HG03066 (cell line): ENCODE data around the gene SUPT6H.
"Not testable (repeated sequence)": the region's sequence is repeated elsewhere in the genome, so short reads cannot be mapped to it uniquely, and the experiment has no call there.

Experiments
- ATAC-seq: cut with Tn5 transposase; IDR thresholded peaks from one replicate; pipeline ENCODE4 v1.9.1; 2021; ENCODE audit warnings: low read depth; ENCODE audit not compliant: unreplicated experiment

Gene SUPT6H

GRCh38 chr17:28646039-28646754 is 15.8 kb upstream of the SUPT6H start:
- ATAC-seq, result no peak

- ATAC-seq, result no peak
These were observed 13.3 kb upstream of the SUPT6H start for GRCh38 chr17:28648698-28649097.

- no peak for ATAC-seq
These were observed 6.8 kb upstream of the SUPT6H start for GRCh38 chr17:28655160-28655559.

DNA sequence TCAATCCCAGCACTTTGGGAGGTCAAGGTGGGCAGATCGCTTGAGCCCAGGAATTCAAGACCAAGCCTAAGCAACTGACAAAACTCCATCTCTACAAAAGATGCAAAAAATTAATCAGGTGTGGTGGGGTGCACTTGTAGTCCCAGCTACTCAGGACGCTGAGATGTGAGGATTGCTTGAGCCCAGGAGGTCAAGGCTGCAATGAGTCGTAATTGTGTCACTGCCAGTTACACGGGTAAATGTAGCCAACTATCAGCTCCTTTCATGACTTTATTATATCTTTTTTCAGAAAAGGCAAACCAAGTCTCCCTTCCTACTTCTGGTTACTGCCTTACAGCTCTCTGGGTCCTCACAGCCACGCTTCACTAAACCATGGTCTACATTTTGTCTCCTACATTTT is 4.2 kb upstream of the SUPT6H start:
- no peak for ATAC-seq

DNA sequence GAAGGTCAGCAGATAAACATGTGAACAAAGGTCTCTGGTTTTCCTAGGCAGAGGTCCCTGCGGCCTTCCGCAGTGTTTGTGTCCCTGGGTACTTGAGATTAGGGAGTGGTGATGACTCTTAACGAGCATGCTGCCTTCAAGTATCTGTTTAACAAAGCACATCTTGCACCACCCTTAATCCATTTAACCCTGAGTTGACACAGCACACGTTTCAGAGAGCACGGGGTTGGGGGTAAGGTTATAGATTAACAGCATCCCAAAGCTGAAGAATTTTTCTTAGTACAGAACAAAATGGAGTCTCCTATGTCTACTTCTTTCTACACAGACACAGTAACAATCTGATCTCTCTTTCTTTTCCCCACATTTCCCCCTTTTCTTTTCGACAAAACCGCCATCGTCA is 3.7 kb upstream of the SUPT6H start:
- not testable (repeated sequence) for ATAC-seq

GRCh38 chr17:28658766-28659496 is 3.1 kb upstream of the SUPT6H start:
- ATAC-seq, result not testable (repeated sequence)

GRCh38 chr17:28659497-28659881 is 2.5 kb upstream of the SUPT6H start:
- not testable (repeated sequence) for ATAC-seq

DNA sequence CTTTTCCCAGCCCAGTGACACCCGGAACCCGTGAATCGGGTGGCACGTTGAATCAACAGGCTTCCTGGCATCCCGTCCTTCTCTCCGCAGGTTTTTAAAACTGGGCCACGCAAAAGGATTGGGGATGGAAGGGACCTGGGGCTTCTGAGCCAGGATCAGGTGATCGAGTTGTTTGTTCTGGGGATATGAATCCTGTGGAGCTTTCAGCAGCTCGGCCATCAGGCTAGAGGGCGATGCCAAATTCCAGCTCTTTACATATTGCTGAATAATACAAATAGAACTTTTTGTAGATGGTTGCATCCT is 473 bp downstream of the SUPT6H start:
- no peak for ATAC-seq

DNA sequence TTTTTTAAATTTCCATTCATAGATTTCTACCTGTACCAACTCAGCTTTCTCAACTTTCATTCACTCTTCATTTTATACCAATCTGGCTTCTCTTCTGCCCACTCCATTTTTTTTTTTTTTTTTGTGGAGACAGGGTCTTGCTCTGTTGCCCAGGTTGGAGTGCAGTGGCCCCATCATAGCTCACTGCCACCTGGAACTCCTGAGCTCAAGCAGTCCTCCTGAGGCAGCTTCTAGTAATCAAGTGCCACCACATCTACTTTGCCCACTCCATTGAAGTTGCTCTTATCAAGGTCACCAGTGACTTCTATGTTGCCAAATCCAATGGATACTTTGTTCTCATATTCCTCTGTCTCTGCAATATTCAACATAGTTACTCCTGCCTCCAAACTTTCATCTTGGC is 1.7 kb downstream of the SUPT6H start:
- no peak for ATAC-seq

- no peak for ATAC-seq
These were observed 4.0 kb downstream of the SUPT6H start for GRCh38 chr17:28665994-28666393.

- ATAC-seq, result no peak
These were observed 5.9 kb downstream of the SUPT6H start for GRCh38 chr17:28667870-28668269.

DNA sequence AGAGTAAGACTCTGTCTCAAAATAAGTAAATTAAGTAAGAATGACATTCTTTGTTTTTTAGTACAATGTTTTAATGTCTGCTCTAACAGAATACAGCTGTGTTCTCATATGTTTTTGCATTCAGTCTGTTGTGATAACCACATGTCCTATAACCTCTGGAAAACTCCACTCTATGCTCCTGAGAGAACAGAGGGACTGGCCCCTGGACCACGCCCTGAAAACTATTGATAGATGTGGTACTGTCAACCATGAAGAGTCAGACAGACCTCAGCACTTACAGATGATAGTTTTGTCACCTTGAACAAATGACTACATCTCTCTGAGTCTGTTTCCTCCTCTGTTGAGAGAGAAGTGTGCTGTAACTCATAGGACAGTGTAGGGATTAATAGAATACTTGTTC is 7.9 kb downstream of the SUPT6H start:
- ATAC-seq, result no peak

DNA sequence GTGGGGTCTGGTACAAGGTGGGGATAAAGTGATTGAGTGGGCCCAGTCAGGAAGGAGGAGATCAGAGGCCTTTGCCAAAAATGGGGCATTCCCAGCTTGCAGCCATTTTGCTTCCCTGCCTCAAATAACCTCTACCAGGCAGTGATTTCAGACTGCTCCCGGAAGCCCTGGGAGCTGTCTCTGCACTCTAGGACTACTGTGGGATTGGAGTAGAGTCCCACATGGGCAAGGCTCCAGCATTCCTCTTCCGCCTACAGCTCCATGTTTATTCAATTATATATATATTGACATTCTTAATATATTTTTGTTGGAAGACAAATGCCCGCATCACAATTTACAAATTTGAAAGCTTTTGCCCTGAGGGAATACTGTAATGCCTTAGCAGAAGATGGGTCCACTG is 13.5 kb downstream of the SUPT6H start:
- no peak for ATAC-seq

DNA sequence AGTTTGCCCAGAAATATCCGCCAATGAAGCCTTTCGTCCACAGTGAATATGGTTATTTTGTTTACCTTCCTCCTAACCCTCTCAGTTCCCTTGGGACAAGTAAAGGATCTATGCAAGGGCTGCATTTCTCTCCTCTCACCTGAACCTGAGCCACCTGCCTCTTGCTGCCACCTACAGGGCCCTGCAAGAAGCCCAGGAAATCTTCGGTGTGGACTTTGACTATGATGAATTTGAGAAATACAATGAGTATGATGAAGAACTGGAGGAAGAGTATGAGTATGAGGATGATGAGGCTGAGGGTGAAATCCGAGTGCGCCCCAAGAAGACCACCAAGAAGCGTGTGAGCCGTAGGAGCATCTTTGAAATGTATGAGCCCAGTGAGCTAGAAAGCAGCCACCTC is 14.0 kb downstream of the SUPT6H start:
- ATAC-seq, result no peak

GRCh38 chr17:28682655-28683054 is 20.6 kb downstream of the SUPT6H start:
- ATAC-seq, result no peak

DNA sequence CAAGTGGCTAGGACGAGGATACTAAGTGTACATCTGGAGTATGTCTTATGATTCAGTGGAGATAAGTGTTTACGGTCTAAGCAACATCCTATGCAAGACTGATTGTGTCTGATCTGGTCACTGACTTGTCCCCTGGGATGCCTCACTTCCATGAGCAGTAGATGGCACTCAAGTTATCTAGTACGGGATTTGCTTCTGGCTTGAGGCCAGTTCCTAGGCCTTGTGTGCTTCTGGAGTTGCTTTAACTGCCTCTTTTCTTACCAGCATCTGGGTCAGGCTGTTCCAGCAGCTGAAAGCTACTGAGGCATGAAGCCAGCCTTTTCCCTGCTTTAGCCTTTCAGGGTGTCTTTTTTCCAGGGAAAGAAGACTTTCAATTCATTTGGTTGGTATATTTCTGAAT is 23.0 kb downstream of the SUPT6H start:
- ATAC-seq, result no peak

DNA sequence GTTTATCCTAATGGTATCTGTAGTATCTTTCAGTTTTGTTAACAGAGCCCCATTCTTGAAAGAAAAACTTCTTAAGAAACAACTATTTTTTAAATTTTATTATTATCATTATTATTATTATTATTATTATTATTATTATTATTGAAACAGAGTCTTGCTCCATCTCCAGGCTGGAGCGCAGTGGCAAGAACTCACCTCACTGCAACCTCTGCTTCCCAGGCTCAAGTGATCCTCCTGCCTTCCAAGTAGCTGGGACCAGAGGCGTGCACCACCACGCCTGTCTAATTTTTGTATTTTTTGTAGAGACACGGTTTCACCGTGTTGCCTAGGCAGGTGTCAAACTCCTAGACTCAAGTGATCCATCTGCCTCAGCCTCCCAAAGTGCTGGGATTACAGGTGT is 23.4 kb downstream of the SUPT6H start:
- no peak for ATAC-seq

GRCh38 chr17:28686296-28686695 is 24.3 kb downstream of the SUPT6H start:
- ATAC-seq, result no peak

DNA sequence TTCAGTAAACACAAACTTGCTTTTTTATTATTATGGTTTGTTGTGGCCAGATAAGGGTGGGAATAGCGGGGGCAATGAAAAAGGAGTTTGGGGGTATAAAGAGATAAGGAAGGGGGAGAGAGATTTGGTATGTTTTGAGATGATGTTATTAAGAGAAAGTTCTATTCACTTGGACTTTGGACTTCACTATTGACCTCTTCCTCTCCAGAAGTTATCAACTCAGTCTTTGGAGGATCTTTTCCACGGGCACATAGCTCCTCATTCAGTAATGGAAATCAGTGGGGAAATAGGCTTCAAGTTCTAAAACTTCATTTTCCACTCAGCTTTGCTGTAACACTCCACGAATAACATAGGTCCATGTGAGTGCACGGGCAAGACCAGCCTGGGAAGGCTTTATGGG is 26.5 kb downstream of the SUPT6H start:
- no peak for ATAC-seq

DNA sequence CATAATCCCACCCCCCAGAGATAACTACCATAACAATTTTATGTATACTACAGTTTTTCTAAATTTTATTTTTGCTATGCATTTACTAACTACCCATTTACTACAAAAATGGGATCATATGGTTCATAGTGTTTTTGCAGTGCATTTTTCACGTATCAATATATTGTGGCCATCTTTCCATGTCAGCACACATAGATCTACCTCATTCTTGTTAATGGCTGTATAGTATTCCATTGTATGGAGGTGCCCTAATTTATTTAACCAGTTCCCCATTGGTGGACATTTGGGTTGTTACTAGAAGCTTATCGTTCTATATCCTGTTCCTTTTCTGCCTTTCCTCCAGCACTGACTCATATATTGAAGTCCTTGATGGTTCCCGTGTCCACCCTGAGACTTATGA is 27.0 kb downstream of the SUPT6H start:
- ATAC-seq, result no peak

DNA sequence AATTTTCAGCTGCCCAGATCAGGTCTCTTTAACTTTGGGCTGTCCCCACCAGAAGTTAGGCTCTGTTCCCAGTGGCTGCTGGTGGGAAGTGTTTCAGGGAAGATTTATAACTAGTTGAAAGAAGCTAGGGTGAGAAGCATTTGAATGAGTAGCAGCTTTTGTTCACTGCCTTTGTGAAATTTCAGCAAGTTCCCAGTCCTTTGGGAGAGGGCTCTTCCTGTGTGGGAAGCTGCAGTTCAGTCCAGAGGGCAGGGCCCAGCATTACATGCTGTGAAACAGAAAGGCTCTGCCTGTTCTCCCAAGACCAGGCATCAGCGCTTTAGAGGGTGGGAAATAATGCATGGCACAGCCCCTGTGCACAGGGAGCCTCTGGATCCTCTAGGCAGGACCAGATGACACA is 31.9 kb downstream of the SUPT6H start:
- no peak for ATAC-seq

DNA sequence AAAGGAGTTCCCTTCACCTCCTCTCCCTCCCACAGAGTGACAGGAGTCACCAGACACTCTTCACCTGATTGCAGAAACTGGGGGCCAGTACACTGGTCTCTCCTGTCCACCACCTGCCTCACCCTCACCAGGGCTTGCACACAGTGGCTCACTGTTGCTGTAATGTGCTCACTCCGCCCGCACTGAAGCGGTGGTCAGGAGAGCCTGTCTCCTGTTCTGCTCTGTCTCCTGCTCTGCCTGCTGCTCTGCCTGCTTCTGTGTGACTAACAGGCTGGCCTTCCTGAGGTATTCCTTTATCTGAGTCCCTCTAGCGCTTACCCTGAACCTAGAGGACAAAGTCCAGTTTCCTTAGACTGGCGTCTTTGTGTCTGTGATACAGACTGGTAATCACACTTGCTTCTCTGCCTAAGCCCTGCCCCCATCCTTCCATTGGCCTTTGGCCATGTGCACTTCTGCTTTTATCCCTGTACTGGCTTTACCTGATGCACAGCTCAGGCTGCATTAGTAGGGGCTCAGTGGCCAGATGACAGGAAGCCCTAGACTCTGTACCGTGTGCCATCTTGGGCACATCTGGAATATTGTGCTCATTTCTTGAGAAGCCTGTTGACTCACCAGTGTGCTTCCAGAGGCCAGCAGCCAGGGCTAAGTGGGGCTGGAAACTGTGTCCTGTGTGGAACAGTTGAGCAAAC is 36.4 kb downstream of the SUPT6H start:
- no peak for ATAC-seq
